ENCODE results near the gene MSL2.

The MSL2 gene

GRCh38 chr3:136197159-136197793, 1.1 kb upstream of the MSL2 start:
- TF ChIP-seq, protein P1, sequence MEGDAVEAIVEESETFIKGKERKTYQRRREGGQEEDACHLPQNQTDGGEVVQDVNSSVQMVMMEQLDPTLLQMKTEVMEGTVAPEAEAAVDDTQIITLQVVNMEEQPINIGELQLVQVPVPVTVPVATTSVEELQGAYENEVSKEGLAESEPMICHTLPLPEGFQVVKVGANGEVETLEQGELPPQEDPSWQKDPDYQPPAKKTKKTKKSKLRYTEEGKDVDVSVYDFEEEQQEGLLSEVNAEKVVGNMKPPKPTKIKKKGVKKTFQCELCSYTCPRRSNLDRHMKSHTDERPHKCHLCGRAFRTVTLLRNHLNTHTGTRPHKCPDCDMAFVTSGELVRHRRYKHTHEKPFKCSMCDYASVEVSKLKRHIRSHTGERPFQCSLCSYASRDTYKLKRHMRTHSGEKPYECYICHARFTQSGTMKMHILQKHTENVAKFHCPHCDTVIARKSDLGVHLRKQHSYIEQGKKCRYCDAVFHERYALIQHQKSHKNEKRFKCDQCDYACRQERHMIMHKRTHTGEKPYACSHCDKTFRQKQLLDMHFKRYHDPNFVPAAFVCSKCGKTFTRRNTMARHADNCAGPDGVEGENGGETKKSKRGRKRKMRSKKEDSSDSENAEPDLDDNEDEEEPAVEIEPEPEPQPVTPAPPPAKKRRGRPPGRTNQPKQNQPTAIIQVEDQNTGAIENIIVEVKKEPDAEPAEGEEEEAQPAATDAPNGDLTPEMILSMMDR (IDR thresholded peaks at IDR 0.05; ENCODE audit: control insufficient read depth, insufficient read depth, low read depth, low read length, missing control alignments): no peak
- H3K4me3 ChIP-seq (ENCODE audit: control insufficient read depth, low read depth, low read length): peak overlapping the region; percentile 75
- DNase-seq (ENCODE audit: low read depth): no peak

GRCh38 chr3:136196401-136197158, 445 bp upstream of the MSL2 start:
- TF ChIP-seq, protein P1 (IDR thresholded peaks at IDR 0.05; ENCODE audit: control insufficient read depth, insufficient read depth, low read depth, low read length, missing control alignments): no peak

GRCh38 chr3:136195258-136196063, 674 bp downstream of the MSL2 start:
- no peak for DNase-seq (ENCODE audit: low read depth)
- peak overlapping the region; percentile 75 for H3K4me3 ChIP-seq (ENCODE audit: control insufficient read depth, low read depth, low read length)
- TF ChIP-seq, protein P1 (IDR thresholded peaks at IDR 0.05; ENCODE audit: control insufficient read depth, insufficient read depth, low read depth, low read length, missing control alignments): no peak

More at GRCh38 chr3:136196401-136197158, 445 bp upstream of the MSL2 start:
- H3K4me3 ChIP-seq (ENCODE audit: control insufficient read depth, low read depth, low read length): peak overlapping the region; percentile 75
- DNase-seq (ENCODE audit: low read depth): peak; percentile 98

- TF ChIP-seq, protein P1 (IDR thresholded peaks at IDR 0.05; ENCODE audit: control insufficient read depth, insufficient read depth, low read depth, low read length, missing control alignments): no peak
- peak overlapping the region; percentile 75 for H3K4me3 ChIP-seq (ENCODE audit: control insufficient read depth, low read depth, low read length)
- DNase-seq (ENCODE audit: low read depth): no peak
Measured at GRCh38 chr3:136194409-136195257, 1.5 kb downstream of the MSL2 start.

DNA sequence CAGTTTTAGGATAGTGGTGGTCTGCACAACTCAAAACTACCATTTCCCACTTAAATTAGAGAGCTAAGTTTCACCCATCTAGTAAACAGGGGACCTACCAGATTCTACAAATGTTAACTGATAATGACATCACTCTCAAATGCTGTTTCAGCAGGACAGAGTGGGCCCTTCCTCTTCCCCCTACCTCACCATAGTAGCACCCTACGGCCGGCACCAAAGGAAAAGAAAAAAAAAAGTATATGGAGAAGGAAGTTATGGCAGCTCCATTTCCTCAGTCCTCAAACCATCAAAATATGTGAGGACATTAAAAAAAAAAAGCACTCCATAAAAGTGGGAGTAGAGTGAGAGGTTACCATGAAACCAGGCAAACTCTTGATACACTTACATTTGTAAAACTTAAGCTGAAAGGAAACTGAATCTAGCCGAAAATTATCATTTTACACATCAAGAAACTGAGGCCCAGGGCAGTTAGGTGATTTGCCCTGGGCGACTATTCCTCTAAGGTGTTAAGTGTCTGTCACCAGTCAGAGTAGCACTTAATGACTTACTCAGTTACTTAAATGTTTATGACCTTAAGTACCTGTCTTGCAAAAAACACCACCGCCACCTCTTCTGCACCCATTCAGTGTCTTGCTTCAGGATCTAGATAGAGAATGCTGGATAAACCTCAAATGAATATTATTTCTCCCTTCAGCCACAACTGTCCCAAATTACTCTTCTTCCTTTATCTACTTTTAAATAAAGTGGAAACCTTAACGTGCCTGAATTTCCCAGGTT, 2.7 kb downstream of the MSL2 start:
- TF ChIP-seq, protein P1 (IDR thresholded peaks at IDR 0.05; ENCODE audit: control insufficient read depth, insufficient read depth, low read depth, low read length, missing control alignments): no peak
- peak overlapping the region; percentile 75 for H3K4me3 ChIP-seq (ENCODE audit: control insufficient read depth, low read depth, low read length)
- DNase-seq (ENCODE audit: low read depth): no peak

Data from AG09309 (cell line).